NCI-H1417 treated with DMSO at 0.1 percent for 48 hours (cell line): ENCODE measurements around the gene MYADML2.
"Not testable (repeated sequence)": the region's sequence is repeated elsewhere in the genome, so short reads cannot be mapped to it uniquely, and the experiment has no call there.

Experiments
- DNase-seq: peaks from one replicate; lab custom pipeline; 2025; lab: John Stamatoyannopoulos, UW

Gene MYADML2

GRCh38 chr17:81958633-81959342 is 11.8 kb upstream of the MYADML2 start:
- DNase-seq, result no peak

GRCh38 chr17:81957691-81958432 is 10.8 kb upstream of the MYADML2 start:
- DNase-seq, result no peak

GRCh38 chr17:81956607-81957589 is 9.9 kb upstream of the MYADML2 start:
- no peak for DNase-seq

- DNase-seq, result no peak
These were observed 8.9 kb upstream of the MYADML2 start for GRCh38 chr17:81955756-81956544.

GRCh38 chr17:81955058-81955681 is 8.1 kb upstream of the MYADML2 start:
- DNase-seq, result no peak

- no peak for DNase-seq
These were observed 7.4 kb upstream of the MYADML2 start for GRCh38 chr17:81954131-81955057.

GRCh38 chr17:81953443-81953842 is 6.4 kb upstream of the MYADML2 start:
- DNase-seq, result not testable (repeated sequence)

- DNase-seq, result no peak
These were observed 5.8 kb upstream of the MYADML2 start for GRCh38 chr17:81952792-81953228.

- no peak for DNase-seq
These were observed 5.0 kb upstream of the MYADML2 start for GRCh38 chr17:81951785-81952684.

GRCh38 chr17:81950501-81950900 is 3.5 kb upstream of the MYADML2 start:
- DNase-seq, result no peak

GRCh38 chr17:81948635-81949378 is 1.8 kb upstream of the MYADML2 start:
- no peak for DNase-seq

GRCh38 chr17:81944858-81945257 is 2.2 kb downstream of the MYADML2 start:
- DNase-seq, result no peak

- no peak for DNase-seq
These were observed 4.9 kb downstream of the MYADML2 start for GRCh38 chr17:81942167-81942553.

GRCh38 chr17:81941484-81942166 is 5.4 kb downstream of the MYADML2 start:
- no peak for DNase-seq

- DNase-seq, result no peak
These were observed 6.2 kb downstream of the MYADML2 start for GRCh38 chr17:81940538-81941483.

- DNase-seq, result no peak
These were observed 7.1 kb downstream of the MYADML2 start for GRCh38 chr17:81939881-81940385.
